CD8-positive, alpha-beta memory T cell (primary cell): ENCODE measurements around the gene KCNIP4. TPM values are rescaled to one million over a fixed set of nuclear protein-coding genes. Genes with fewer than 3 reads are reported as not detected.

Experiments
- CTCF ChIA-PET: fragments of 350-600 bp; sonication (Branson Sonifier 250); formaldehyde crosslinking; loops from one replicate; lab custom pipeline; 2021; ENCODE audit warnings: antibody characterized with exemption; lab: Charles Lee
- POLR2A ChIA-PET: fragments of 350-600 bp; sonication (Branson Sonifier 250); formaldehyde crosslinking; loops from one replicate; lab custom pipeline; 2021; ENCODE audit warnings: antibody characterized with exemption; lab: Charles Lee
- DNase-seq, 5 donors: peaks; one replicate each; pipeline versions ENCODE4 v3.0.0 to v3.0.0-alpha.2; 2020 to 2022; ENCODE audit warnings: mixed read lengths in 1 of 5
- H3K27ac ChIP-seq: one replicate; pipeline ENCODE4 v1.7.0; 2013; ENCODE audit warnings: low read depth, mild to moderate bottlenecking, low read length, moderate library complexity
- H3K27me3 ChIP-seq: 2 replicates; pipeline ENCODE4 v1.7.0; 2013; ENCODE audit warnings: low read length, mild to moderate bottlenecking; ENCODE audit not compliant: insufficient read depth, poor library complexity, severe bottlenecking
- H3K36me3 ChIP-seq: 2 replicates; pipeline ENCODE4 v1.7.0; 2013; ENCODE audit warnings: mild to moderate bottlenecking, low read length, moderate library complexity; ENCODE audit not compliant: insufficient read depth
- H3K4me1 ChIP-seq: 2 replicates; pipeline ENCODE4 v1.7.0; 2013; ENCODE audit warnings: mild to moderate bottlenecking, low read length, moderate library complexity; ENCODE audit not compliant: insufficient read depth
- H3K4me3 ChIP-seq: 2 replicates; pipeline ENCODE4 v1.7.0; 2013; ENCODE audit warnings: mild to moderate bottlenecking, low read length
- H3K9me3 ChIP-seq: 2 replicates; pipeline ENCODE4 v1.7.0; 2013; ENCODE audit warnings: mild to moderate bottlenecking, low read length
- H3K27ac Mint-ChIP-seq, 8 donors: one replicate each; pipeline ENCODE4 v1.8.0; 2020 to 2021; ENCODE audit warnings: mixed read lengths in 8 of 8, mild to moderate bottlenecking in 6 of 8, inconsistent platforms in 3 of 8, moderate library complexity in 3 of 8
- H3K27me3 Mint-ChIP-seq, 2 donors: one replicate each; pipeline ENCODE4 v1.8.0; 2020 to 2021; ENCODE audit warnings: mixed read lengths in 2 of 2, mild to moderate bottlenecking in 1 of 2, moderate library complexity in 1 of 2
- H3K36me3 Mint-ChIP-seq, 3 donors: one replicate each; pipeline ENCODE4 v1.8.0; 2020 to 2021; ENCODE audit warnings: mixed read lengths in 3 of 3, inconsistent platforms in 1 of 3, mild to moderate bottlenecking in 1 of 3
- H3K4me1 Mint-ChIP-seq, 3 donors: one replicate each; pipeline ENCODE4 v1.8.0; 2020 to 2021; ENCODE audit warnings: mixed read lengths in 3 of 3, inconsistent platforms in 1 of 3, mild to moderate bottlenecking in 1 of 3
- H3K4me3 Mint-ChIP-seq, 7 donors: one replicate each; pipeline ENCODE4 v1.8.0; 2020 to 2021; ENCODE audit warnings: mixed read lengths in 7 of 7, mild to moderate bottlenecking in 6 of 7, moderate library complexity in 4 of 7, inconsistent platforms in 2 of 7
- H3K9me3 Mint-ChIP-seq, 5 donors: one replicate each; pipeline ENCODE4 v1.8.0; 2020 to 2022; ENCODE audit warnings: mixed read lengths in 5 of 5, mild to moderate bottlenecking in 3 of 5, moderate library complexity in 2 of 5, inconsistent platforms in 1 of 5
- polyA plus RNA-seq: library from polyadenylated mRNA; unstranded; fragments of 300-500 nt; fragmentation: Illumina TruSeq; gene quantifications from one replicate; pipeline ENCODE4 v1.2.3, GENCODE V29; 2021
- total RNA-seq, 2 experiments: library from RNA; stranded (reverse); gene quantifications; one replicate each; pipeline ENCODE4 v1.2.3, GENCODE V29; 2021

KCNIP4 gene
- total and polyA plus RNA-seq, 3 experiments from 2014 or later: 0.12 TPM; not detected in 2

DNA sequence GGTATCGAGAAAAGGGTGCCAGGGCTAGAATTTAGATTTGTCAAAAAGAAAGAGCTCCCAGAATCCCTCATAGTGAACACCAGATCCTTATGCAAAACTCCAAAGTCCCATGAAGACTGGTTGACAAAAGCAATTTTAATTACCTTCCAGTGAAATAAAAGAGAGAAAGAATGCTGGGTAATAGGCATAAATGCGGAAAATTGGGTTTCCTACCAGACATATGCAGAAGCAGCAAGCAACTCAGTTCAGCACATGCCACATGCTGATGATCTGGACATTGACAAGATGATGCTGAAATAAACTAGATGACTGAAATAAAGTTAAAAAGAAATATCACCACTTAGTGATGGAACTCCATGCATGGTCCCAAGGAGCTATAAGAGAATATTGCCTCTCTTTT is 83.9 kb downstream of the KCNIP4 start:
- Histone ChIP-seq H3K36me3 (no peaks in the 10 kb centered on the region), H3K4me3 (no peak overlapping the region), H3K4me1 (no peaks in the 10 kb centered on the region), H3K9me3 (no peaks in the 10 kb centered on the region), H3K27ac (no peak overlapping the region), H3K27me3 (no peaks in the 10 kb centered on the region)
- POLR2A ChIA-PET: no interaction called here
- no peaks in the 10 kb centered on the region for H3K27me3 Mint-ChIP-seq
- H3K36me3 Mint-ChIP-seq: no peaks in the 10 kb centered on the region
- no peak overlapping the region for H3K4me3 Mint-ChIP-seq
- no peak for DNase-seq
- H3K27ac Mint-ChIP-seq: no peak overlapping the region
- peaks cover 7 to 24% (median 8%) of the 10 kb centered on the region in 5 donors for H3K9me3 Mint-ChIP-seq
- no peaks in the 10 kb centered on the region for H3K4me1 Mint-ChIP-seq
- CTCF ChIA-PET: no interaction called here

DNA sequence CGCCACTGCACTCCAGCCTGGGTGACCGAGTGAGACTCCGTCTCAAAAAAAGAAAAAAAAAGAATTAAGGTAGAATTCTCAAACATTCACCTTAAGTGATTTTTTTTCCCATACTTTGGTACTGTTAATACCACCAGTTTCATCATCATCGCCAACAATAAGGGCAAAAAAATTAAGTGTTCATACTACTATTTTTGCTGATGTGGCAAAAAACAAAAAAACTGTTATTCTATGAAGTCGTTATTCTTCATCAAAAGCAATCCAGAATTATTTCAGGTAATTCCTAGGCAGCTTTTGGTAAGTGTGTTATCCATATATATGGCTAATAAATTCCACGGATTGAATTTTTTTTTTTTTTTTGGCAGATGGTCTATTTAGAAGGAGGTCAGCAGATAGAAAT is 85.7 kb downstream of the KCNIP4 start:
- H3K27ac Mint-ChIP-seq: no peak overlapping the region
- no peak overlapping the region for H3K27ac ChIP-seq
- H3K36me3 ChIP-seq: no peaks in the 10 kb centered on the region
- POLR2A ChIA-PET: no interaction called here
- H3K4me1 Mint-ChIP-seq: no peaks in the 10 kb centered on the region
- no peaks in the 10 kb centered on the region for H3K36me3 Mint-ChIP-seq
- no peaks in the 10 kb centered on the region for H3K9me3 ChIP-seq
- CTCF ChIA-PET: no interaction called here
- H3K27me3 Mint-ChIP-seq: no peaks in the 10 kb centered on the region
- DNase-seq: no peak
- H3K27me3 ChIP-seq: no peaks in the 10 kb centered on the region
- no peak overlapping the region for H3K4me3 ChIP-seq
- H3K4me1 ChIP-seq: no peaks in the 10 kb centered on the region
- peaks cover 8 to 24% (median 10%) of the 10 kb centered on the region in 5 donors for H3K9me3 Mint-ChIP-seq
- H3K4me3 Mint-ChIP-seq: no peak overlapping the region

DNA sequence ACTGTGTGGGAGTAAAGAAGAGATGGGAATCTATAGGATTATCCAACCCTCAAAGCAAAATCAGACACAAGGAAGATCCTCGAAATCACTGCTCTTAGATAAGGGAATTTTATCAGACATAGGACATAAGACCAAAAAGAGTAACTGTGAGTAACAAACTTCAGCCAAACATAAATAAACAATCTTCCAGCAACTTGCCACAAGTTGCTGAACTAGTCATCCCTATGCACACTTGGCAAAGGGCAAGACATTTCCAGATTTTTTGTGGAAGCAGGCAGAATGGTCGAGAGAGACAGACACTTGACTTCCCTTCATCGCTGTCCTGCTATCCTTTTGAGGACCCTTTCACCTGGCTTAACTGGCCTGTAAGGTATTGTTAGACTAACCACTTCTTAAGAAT is 89.6 kb downstream of the KCNIP4 start:
- Mint-ChIP-seq H3K27me3 (peaks cover 0 to 1% of the 10 kb centered on the region in 2 donors), H3K36me3 (no peaks in the 10 kb centered on the region), H3K4me1 (no peaks in the 10 kb centered on the region), H3K9me3 (peaks cover 2 to 16% (median 13%) of the 10 kb centered on the region in 5 donors), H3K4me3 (no peak overlapping the region), H3K27ac (no peak overlapping the region)
- Histone ChIP-seq H3K4me1 (no peaks in the 10 kb centered on the region), H3K9me3 (no peaks in the 10 kb centered on the region), H3K27ac (no peak overlapping the region), H3K4me3 (no peak overlapping the region), H3K27me3 (no peaks in the 10 kb centered on the region), H3K36me3 (no peaks in the 10 kb centered on the region)
- ChIA-PET POLR2A (no interaction called here), CTCF (no interaction called here)
- no peak for DNase-seq

DNA sequence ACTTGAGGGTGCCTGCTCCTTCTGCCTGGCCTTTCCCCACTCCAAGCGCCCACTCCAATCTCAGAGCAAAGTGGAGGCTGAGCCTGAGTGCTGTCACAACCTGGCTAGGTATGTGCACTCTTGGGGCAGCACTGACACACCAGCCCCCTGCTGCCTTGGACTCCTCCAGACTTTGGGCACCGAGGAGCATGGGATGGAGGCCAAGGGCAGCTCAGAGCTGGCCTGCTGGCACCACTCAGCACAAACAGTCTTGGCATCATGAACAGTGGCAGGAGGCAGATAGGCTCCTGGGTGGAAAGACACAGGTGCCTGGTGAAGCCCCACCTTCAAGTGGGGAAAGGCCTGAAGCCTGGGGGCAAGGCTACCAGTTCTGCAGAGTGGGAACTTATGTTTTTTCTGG is 91.8 kb downstream of the KCNIP4 start:
- Histone ChIP-seq H3K27ac (no peak overlapping the region), H3K4me1 (no peaks in the 10 kb centered on the region), H3K27me3 (no peaks in the 10 kb centered on the region), H3K4me3 (no peak overlapping the region), H3K36me3 (no peaks in the 10 kb centered on the region), H3K9me3 (no peaks in the 10 kb centered on the region)
- POLR2A ChIA-PET: no interaction called here
- DNase-seq: no peak
- CTCF ChIA-PET: no interaction called here
- Mint-ChIP-seq H3K27ac (no peak overlapping the region), H3K9me3 (peaks cover 2 to 13% (median 8%) of the 10 kb centered on the region in 5 donors), H3K4me3 (no peak overlapping the region), H3K36me3 (no peaks in the 10 kb centered on the region), H3K27me3 (peaks cover 0 to 1% of the 10 kb centered on the region in 2 donors), H3K4me1 (no peaks in the 10 kb centered on the region)

DNA sequence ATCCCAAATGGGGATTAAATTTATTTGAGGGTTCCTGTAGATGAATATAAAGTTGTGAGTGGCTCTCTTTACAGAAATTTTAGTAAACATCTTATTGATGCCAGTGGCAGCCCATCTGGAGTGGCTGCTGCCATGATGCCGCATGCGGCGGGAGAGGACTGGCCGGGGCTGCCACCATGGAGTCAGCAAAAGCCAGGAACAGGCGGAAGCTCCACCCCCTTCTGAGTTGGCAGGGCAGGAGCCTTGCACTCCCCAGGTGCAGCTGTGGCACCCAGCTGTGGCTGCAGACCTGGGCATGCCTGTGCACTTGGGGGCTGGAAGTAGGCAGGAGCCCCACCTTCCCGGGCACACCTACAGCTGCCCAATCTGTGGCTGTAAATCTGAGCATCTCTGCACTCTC is 92.3 kb downstream of the KCNIP4 start:
- Histone ChIP-seq H3K4me1 (no peaks in the 10 kb centered on the region), H3K4me3 (no peak overlapping the region), H3K27me3 (no peaks in the 10 kb centered on the region), H3K9me3 (no peaks in the 10 kb centered on the region), H3K27ac (no peak overlapping the region), H3K36me3 (no peaks in the 10 kb centered on the region)
- POLR2A ChIA-PET: no interaction called here
- Mint-ChIP-seq H3K36me3 (no peaks in the 10 kb centered on the region), H3K27ac (no peak overlapping the region), H3K4me1 (no peaks in the 10 kb centered on the region), H3K27me3 (peaks cover 0 to 1% of the 10 kb centered on the region in 2 donors), H3K9me3 (peaks cover 0 to 11% (median 6%) of the 10 kb centered on the region in 5 donors), H3K4me3 (no peak overlapping the region)
- DNase-seq: no peak
- CTCF ChIA-PET: no interaction called here

DNA sequence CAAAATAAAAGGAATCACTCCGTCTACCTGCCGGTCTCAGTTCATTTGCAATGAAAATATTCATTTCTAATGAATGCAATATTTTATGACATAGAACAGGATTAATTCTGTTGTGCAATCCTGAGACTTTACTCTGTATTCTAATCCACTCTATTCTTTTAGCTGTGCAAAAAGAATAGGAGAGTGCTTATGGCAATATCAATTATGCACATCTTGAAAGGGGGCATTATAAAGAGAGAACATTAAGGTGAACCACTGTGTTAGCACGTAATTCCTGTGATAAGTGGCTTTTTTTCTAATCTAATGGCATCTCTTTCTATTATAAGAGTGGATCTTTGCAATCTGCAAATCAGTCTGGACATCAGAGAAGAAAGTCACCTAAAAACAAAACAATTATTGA is 99.5 kb downstream of the KCNIP4 start:
- Histone ChIP-seq H3K9me3 (no peaks in the 10 kb centered on the region), H3K36me3 (no peaks in the 10 kb centered on the region), H3K4me1 (no peaks in the 10 kb centered on the region), H3K27me3 (no peaks in the 10 kb centered on the region), H3K4me3 (no peak overlapping the region), H3K27ac (no peak overlapping the region)
- Mint-ChIP-seq H3K36me3 (no peaks in the 10 kb centered on the region), H3K27ac (no peak overlapping the region), H3K27me3 (no peaks in the 10 kb centered on the region), H3K4me3 (no peak overlapping the region), H3K4me1 (no peaks in the 10 kb centered on the region), H3K9me3 (peaks cover 0 to 12% (median 4%) of the 10 kb centered on the region in 5 donors)
- no peak for DNase-seq
- POLR2A ChIA-PET: no interaction called here
- CTCF ChIA-PET: no interaction called here

DNA sequence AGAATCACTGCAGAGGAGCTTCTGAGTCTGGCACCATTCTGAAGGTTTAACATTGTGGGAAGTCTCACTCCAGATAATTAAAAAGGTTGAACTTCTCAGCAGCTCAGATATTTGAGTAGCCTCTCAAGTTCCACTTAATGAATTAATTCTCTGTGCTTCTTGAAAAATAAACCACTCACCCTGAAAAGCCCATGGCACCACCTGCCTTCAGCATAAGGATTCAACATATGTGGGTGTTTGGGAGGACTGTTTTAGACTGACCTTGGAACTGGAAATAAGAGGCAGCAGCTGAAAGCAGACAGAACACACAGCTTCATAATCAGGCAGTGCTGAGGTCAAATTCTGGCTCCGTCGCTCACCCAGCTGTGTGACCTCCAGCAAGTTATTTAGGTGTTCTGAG is 100.6 kb downstream of the KCNIP4 start:
- Histone ChIP-seq H3K9me3 (no peaks in the 10 kb centered on the region), H3K27me3 (no peaks in the 10 kb centered on the region), H3K4me1 (no peaks in the 10 kb centered on the region), H3K36me3 (no peaks in the 10 kb centered on the region), H3K4me3 (no peak overlapping the region), H3K27ac (no peak overlapping the region)
- Mint-ChIP-seq H3K27ac (no peak overlapping the region), H3K4me1 (no peaks in the 10 kb centered on the region), H3K4me3 (no peak overlapping the region), H3K27me3 (no peaks in the 10 kb centered on the region), H3K36me3 (no peaks in the 10 kb centered on the region), H3K9me3 (peaks cover 0 to 11% (median 4%) of the 10 kb centered on the region in 5 donors)
- POLR2A ChIA-PET: no interaction called here
- no peak for DNase-seq
- CTCF ChIA-PET: no interaction called here

DNA sequence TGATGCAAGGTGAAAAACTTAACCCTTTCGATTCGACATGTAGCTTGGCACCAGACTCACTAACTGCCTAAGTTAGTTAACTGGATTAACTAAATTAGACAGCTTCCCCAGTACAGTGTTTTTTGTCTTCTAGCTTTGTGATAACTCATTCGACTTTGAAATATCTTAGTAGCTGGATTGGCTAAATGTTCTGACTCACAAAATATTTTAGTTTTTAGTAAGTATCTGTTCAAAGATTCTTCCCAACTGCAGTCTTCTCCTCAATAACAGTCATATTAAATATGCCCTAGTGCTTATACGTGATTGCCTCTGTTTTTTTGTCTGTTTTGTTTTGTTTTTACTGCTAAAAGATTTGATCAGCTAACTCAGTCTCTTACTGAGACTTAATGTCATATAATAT is 102.9 kb downstream of the KCNIP4 start:
- Mint-ChIP-seq H3K27ac (no peak overlapping the region), H3K4me1 (no peaks in the 10 kb centered on the region), H3K27me3 (no peaks in the 10 kb centered on the region), H3K9me3 (peaks cover 0 to 11% (median 4%) of the 10 kb centered on the region in 5 donors), H3K4me3 (no peak overlapping the region), H3K36me3 (no peaks in the 10 kb centered on the region)
- POLR2A ChIA-PET: no interaction called here
- CTCF ChIA-PET: no interaction called here
- no peaks in the 10 kb centered on the region for H3K36me3 ChIP-seq
- no peak for DNase-seq
- no peaks in the 10 kb centered on the region for H3K27me3 ChIP-seq
- H3K4me3 ChIP-seq: no peak overlapping the region
- no peaks in the 10 kb centered on the region for H3K9me3 ChIP-seq
- H3K4me1 ChIP-seq: no peaks in the 10 kb centered on the region
- H3K27ac ChIP-seq: no peak overlapping the region

DNA sequence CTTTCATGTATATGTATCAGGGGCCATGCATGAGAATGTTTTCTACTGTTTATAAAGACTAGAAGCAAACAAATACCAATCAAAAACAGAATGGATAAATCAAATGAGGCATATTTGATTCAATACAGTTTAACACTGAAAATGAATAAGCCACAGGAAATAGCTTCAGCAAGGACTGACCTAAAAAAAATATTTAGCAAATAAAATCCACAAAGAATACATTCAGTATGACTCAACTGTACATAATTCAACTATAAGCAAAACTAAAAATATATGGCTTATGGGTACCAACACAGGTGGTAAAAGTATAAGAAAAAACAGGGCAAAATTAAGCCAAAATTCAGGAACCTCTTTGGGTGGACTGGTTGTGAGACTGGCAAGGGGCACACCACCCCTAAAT is 112.9 kb downstream of the KCNIP4 start:
- no peaks in the 10 kb centered on the region for H3K27me3 Mint-ChIP-seq
- no peaks in the 10 kb centered on the region for H3K9me3 ChIP-seq
- peaks cover 4 to 8% (median 7%) of the 10 kb centered on the region in 5 donors for H3K9me3 Mint-ChIP-seq
- no peak overlapping the region for H3K27ac ChIP-seq
- H3K27ac Mint-ChIP-seq: no peak overlapping the region
- H3K4me1 Mint-ChIP-seq: no peaks in the 10 kb centered on the region
- no peak overlapping the region for H3K4me3 ChIP-seq
- H3K36me3 Mint-ChIP-seq: peaks cover 0 to 1% (median 0%) of the 10 kb centered on the region in 3 donors
- no peaks in the 10 kb centered on the region for H3K4me1 ChIP-seq
- CTCF ChIA-PET: no interaction called here
- no peak for DNase-seq
- POLR2A ChIA-PET: no interaction called here
- no peaks in the 10 kb centered on the region for H3K27me3 ChIP-seq
- no peaks in the 10 kb centered on the region for H3K36me3 ChIP-seq
- H3K4me3 Mint-ChIP-seq: no peak overlapping the region
